Measurements from ENCODE around the gene ABCA9. TPM values are rescaled to one million over a fixed set of nuclear protein-coding genes. Genes with fewer than 3 reads are reported as not detected.
"Not testable (repeated sequence)": the region's sequence is repeated elsewhere in the genome, so short reads cannot be mapped to it uniquely, and the experiment has no call there.

Gene ABCA9
- total RNA-seq, 4 donors from 2014 or later = 5.8 to 23.8 (median 13.9) TPM

GRCh38 chr17:69015631-69016030 lies 45.1 kb downstream of the ABCA9 start:
- Histone ChIP-seq H3K27ac (no peak overlapping the region), H3K4me3 (no peak overlapping the region), H3K9me3 (no peaks in the 10 kb centered on the region), H3K36me3 (no peaks in the 10 kb centered on the region), H3K27me3 (no peaks in the 10 kb centered on the region), H3K4me1 (no peaks in the 10 kb centered on the region)
- intact Hi-C loops (cut with DNase I; ENCODE audit: low total_unique reads) (no loop called here), in situ Hi-C loops (cut with MboI; ENCODE audit: low pct_ligation_motif_present in 1 of 4, low pct_unique_long_range_greater_than_20kb in 1 of 4, low sequenced_read_pairs in 3 of 4) (no loop called here)
- no peak for TF ChIP-seq POLR2AphosphoS5 (IDR thresholded peaks at IDR 0.05)
- TF ChIP-seq CTCF (IDR thresholded peaks at IDR 0.05) = no peak
- TF ChIP-seq EP300 (IDR thresholded peaks at IDR 0.05; ENCODE audit: low read depth) = no peak
- TF ChIP-seq POLR2A (IDR thresholded peaks at IDR 0.05) = no peak
- WGBS, 2 donors (ENCODE audit: low coverage in 1 of 2) = 82 to 88% methylated on average over 2 of the region's 2 CpGs
- no peak for DNase-seq

- H3K9me3 ChIP-seq = no peaks in the 10 kb centered on the region
- TF ChIP-seq POLR2AphosphoS5 (IDR thresholded peaks at IDR 0.05) = no peak
- no peak for TF ChIP-seq EP300 (IDR thresholded peaks at IDR 0.05; ENCODE audit: low read depth)
- TF ChIP-seq POLR2A (IDR thresholded peaks at IDR 0.05) = no peak
- TF ChIP-seq CTCF (IDR thresholded peaks at IDR 0.05) = no peak
- in situ Hi-C loops (cut with MboI; ENCODE audit: low pct_ligation_motif_present in 1 of 4, low pct_unique_long_range_greater_than_20kb in 1 of 4, low sequenced_read_pairs in 3 of 4) = no loop called here
- no peak overlapping the region for H3K27ac ChIP-seq
- H3K27me3 ChIP-seq = no peaks in the 10 kb centered on the region
- no peak for DNase-seq
- no peak overlapping the region for H3K4me3 ChIP-seq
- 73 to 90% methylated on average over 2 to 4 of the region's 4 CpGs for WGBS, 2 donors (ENCODE audit: low coverage in 1 of 2)
- H3K36me3 ChIP-seq = no peaks in the 10 kb centered on the region
- intact Hi-C loops (cut with DNase I; ENCODE audit: low total_unique reads) = no loop called here
- H3K4me1 ChIP-seq = no peaks in the 10 kb centered on the region
Observed at GRCh38 chr17:69012895-69013805, 47.6 kb downstream of the ABCA9 start.

GRCh38 chr17:69009930-69010329 lies 50.8 kb downstream of the ABCA9 start:
- in situ Hi-C loops (cut with MboI; ENCODE audit: low pct_ligation_motif_present in 1 of 4, low pct_unique_long_range_greater_than_20kb in 1 of 4, low sequenced_read_pairs in 3 of 4) = no loop called here
- intact Hi-C loops (cut with DNase I; ENCODE audit: low total_unique reads) = no loop called here

GRCh38 chr17:69004759-69005158 lies 56.0 kb downstream of the ABCA9 start:
- in situ Hi-C loops (cut with MboI; ENCODE audit: low pct_ligation_motif_present in 1 of 4, low pct_unique_long_range_greater_than_20kb in 1 of 4, low sequenced_read_pairs in 3 of 4); H3K27me3 ChIP-seq; intact Hi-C loops (cut with DNase I; ENCODE audit: low total_unique reads); H3K27ac ChIP-seq; H3K4me1 ChIP-seq; H3K4me3 ChIP-seq; H3K36me3 ChIP-seq; H3K9me3 ChIP-seq; DNase-seq: not testable (repeated sequence)
- 93 to 100% methylated on average over 3 to 23 of the region's 27 CpGs for WGBS, 2 donors (ENCODE audit: low coverage in 1 of 2)

More at GRCh38 chr17:69009930-69010329, 50.8 kb downstream of the ABCA9 start:
- Histone ChIP-seq H3K9me3 (no peaks in the 10 kb centered on the region), H3K27me3 (no peaks in the 10 kb centered on the region), H3K36me3 (no peaks in the 10 kb centered on the region), H3K4me1 (no peaks in the 10 kb centered on the region), H3K4me3 (no peak overlapping the region), H3K27ac (no peak overlapping the region)
- no peak for TF ChIP-seq CTCF (IDR thresholded peaks at IDR 0.05)
- DNase-seq = no peak
- WGBS, 2 donors (ENCODE audit: low coverage in 1 of 2) = 70 to 92% methylated on average over 3 of the region's 3 CpGs

- H3K4me3 ChIP-seq; H3K9me3 ChIP-seq; DNase-seq; H3K36me3 ChIP-seq; H3K4me1 ChIP-seq; intact Hi-C loops (cut with DNase I; ENCODE audit: low total_unique reads); H3K27me3 ChIP-seq; H3K27ac ChIP-seq: not testable (repeated sequence)
- in situ Hi-C loops (cut with MboI; ENCODE audit: low pct_ligation_motif_present in 1 of 4, low pct_unique_long_range_greater_than_20kb in 1 of 4, low sequenced_read_pairs in 3 of 4) = loop anchor here in 1 of 4 donors (25.0 kb wide), 1 partner anchor 188 kb away; no protein-coding TSS in a partner anchor
- WGBS, 2 donors (ENCODE audit: low coverage in 1 of 2) = 97% methylated on average over 3 of the region's 3 CpGs; no CpG with 5 or more reads in 1 of the 2 donors
Observed at GRCh38 chr17:68999743-69000142, 61.0 kb downstream of the ABCA9 start.

Measured in transverse colon (tissue), 4 donors.